Measurements from ENCODE around the gene FLT4. TPM values are rescaled to one million over a fixed set of nuclear protein-coding genes. Genes with fewer than 3 reads are reported as not detected.

The FLT4 gene
- polyA plus RNA-seq, 5 donors: 27.0 to 43.9 (median 33.7) TPM

DNA sequence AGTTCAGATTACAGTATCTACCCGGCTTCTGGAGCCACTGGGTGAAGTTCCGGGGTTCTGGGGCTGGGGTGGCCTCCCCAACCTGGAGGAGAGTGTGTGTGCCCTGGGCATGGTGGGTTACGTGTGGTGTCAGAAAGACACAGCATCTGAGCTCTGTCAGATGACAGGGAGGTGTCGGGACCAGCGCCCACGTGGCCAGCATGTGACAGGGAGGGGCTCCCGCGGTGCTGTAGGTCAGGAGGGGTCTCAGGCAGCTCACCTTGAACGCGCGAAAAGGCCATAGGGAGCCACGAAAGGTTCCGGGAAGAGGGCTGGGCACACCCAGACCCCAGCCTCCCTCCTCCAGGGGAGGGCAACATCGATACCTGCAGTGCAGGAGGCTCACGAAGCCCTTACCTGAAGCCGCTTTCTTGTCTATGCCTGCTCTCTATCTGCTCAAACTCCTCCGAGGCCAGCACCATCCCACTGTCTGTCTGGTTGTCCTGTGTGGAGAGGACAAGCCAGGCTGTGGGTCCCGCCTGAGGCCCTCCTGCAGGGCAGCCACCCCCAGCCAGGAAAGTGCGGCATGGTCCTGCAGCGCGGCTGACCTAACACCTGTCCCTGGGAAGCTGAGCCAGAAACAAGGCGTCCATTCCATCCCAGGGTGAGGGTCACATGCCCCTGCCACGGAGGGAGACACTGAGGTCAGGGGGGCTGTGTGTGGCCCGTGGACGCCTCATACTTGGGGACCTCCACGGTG, 40.7 kb downstream of the FLT4 start:
- no peak for DNase-seq

DNA sequence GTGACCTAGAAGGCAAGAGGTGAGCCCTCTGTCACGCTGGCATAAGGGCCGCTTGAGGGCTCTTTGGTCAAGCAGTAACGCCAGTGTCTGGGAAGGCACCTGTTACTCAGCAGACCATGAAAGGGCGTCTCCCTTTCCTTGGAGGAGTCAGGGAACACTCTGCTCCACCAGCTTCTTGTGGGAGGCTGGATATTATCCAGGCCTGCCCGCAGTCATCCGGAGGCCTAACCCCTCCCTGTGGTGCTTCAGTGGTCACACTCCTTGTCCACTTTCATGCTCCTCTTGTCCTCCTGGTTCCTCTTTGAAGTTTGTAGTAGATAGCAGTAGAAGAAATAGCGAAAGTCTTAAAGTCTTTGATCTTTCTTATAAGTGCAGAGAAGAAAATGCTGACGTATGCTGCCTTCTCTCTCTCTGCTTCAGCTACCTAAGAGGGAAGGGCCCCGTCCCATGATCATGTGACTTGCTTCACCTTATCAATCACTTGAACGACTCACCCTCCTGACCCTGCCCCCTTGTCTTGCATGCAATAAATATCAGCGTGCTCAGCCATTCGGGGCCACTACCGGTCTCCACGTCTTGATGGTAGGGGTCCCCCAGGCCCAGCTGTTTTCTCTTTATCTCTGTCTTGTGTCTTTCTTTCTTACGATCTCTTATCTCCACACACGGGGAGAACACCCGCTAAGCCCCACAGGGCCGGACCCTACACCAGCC, 41.4 kb downstream of the FLT4 start:
- DNase-seq: no peak

DNA sequence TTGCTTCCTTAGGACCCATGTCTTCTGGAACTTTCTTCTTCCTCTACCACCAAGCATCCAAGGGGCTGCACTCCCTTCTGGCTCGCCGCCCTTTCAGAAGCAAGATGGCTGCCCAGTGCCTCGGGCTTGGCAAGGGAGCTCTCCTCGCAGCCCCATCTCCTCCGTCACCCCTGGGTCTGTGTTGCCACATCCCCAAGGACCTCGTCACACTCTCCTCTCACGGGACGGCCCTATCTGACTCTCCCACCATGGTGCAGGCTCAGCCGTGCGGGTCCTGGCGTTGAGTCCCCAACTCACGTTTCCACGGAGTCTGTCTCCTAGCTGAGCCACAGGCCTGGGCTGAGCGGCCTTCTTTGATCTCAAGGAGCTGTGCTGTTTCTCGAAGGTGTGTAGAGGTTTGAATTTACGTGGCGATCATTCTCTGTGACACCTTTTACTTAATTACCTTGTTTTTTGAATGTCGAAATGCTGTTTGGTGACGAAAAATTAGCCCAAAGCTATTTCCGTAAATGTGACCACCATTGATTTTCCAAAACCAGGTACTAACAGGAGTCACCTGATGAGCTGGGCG, 43.1 kb downstream of the FLT4 start:
- no peak for DNase-seq

DNA sequence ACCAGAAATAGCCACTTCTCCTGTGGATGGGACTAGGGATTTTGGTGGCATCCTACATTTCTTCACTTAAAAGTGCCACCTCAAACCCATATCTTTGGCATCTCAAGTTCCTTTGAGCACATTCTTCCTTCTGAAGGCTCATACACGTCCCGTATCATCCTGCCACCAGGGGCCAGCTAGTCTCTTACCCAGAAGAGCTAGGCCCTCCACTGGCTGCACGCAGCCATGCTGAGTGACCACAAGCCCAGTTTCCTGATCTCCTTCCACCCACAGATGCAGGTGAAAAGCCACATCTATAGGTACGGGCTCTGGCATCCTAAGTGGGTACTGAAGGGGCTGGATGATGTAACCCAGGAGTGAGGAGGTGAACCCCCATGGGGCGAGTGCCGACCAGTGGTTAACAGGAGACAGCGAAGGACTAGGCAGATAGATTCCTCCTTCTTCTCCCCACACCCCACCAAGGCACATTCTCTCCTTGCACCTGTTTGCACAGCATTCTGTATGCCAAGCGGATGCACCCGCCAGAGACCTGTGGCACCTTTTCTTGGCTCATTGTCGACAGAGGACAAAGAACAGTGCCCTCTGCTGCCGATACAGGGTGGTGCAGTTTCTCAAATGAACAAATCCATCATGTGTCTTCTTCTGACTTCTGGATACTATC, 43.7 kb downstream of the FLT4 start:
- DNase-seq: no peak

DNA sequence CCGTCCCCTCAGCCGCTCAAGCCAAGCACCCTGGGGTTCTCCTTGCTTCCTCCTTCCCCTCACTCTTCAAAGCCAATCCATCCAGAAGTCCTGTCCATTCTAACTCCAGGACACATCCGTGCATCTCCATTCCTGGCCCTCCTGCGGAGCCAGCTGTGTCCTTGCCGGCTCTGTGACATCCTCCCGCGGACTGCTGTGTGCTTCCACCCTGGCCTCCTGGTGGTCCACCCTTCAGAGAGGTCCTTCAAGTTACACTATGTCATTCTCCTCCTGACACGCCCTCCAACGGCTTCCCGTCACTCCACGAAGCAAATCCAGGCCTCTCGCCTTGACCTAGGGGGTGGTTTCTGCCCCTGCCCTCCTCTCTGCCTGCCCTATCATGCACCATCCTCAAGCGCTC, 45.1 kb downstream of the FLT4 start:
- DNase-seq: no peak

DNA sequence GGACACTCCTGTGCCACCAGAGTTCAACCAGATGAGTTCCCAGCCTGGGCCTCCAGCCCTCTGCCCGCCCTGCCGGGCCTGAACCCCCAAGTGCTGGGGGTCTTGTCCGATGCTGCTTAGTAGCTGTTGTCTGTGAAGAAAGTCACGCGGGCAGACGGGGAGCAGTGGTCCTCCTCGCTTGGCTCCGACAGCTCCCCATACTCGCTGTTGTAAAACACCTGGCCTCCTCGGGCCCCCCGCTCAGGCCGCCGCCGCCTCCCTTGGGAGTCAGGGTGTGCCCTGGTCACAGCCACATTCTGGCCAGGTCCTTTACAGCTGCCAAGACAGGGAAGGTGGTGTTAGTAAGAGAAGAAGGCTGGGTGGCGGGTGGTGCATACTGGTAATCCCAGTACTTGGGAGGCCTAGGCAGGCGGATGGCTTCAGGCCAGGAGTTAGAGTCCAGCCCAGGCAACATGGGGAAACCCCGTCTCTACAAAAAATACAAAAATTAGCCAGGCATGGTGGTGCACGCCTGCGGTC, 46.3 kb downstream of the FLT4 start:
- no peak for DNase-seq

DNA sequence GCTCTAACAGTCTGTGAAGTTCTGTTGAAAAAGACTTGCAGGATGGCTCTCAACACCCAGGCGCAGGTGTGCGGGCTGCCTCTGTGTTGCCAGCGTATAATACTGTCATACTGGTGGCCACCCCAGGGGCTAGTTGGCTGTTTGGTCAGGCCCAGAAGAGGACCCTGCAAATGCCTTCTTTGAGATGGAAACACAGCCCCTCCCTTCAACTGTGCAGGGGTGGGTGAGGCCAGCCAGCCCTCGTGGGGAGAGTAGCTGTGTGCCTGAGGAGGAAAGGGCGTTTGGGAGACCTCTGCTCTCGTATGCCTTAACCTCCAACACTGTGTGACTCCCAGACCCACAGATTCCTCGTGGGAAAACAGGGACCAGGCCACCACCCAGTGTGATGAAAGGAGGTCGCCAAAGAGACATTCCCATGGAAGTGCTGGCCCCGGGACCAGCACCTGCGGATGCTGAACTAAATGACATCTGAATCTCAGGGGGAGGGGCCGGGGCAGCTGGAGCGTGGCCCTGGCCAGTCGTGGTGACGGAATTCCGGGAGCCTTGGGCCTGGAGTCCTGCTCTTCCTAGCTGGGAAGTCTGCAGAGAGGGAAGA, 46.8 kb downstream of the FLT4 start:
- no peak for DNase-seq

DNA sequence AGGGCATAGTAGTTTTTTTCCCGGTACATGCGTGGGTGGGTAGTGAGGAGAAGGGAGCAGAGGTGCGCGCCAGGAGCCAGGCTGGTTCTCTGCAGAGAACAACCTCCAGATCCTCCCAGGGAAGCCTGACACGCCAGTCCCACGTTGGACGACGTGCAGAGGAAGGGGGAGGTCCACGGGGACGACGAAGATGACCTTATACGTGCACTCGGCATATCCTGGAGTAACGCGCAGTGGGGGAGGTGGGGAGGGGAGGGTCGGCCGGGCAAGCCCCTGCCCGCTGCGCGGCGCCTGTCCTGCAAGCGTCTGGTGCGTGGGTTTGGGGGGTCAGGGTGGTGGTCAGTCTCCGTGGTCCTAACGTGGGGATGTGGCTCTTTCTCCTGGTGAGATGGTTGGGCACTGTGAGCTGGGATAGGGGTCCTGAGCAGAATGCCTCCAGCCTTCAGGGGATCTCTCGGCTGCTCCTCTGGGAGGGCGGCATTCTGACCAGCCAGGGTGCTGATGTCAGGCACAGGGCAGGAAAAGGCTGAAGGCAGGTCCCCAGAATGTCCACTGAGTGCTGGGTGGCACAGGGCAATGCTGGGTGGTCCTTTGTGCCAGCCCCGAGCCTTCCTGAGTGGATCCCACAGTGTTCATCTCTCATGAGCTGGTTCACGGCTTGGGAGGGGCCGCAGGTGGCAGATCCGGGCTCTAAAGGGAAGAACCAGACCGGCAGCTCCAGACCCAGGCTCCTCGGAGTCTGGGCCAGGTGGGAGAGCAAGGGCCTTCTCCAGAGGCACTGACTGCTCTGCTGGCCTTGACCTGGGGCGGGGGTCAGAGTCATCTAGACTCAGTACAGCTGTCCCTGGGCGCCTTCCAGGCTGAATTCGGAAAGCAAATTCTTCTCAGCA, 47.6 kb downstream of the FLT4 start:
- no peak for DNase-seq

DNA sequence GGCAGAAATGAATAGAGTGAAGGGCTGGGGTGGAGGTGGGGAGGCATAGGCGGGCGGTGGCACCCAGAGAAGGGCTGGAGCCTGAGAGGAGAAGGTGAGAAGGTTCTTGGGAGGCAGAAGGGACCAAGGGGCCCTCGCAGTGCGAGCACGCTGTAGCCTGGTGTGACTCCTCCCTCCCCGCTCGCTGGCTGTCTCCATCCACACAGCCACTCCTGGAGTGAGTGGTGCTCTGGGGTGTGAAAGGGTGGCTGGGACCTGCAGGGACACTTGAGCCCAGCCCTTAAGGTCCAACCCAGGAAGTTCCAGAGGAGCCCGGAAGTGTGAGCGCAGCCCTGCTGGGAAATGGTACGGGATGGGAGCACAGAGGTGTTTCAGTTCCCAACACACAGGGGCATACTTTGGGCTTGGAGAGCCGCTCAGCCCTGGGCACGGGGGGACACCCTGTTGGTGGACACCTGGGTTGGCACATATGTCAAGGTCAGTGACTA, 48.8 kb downstream of the FLT4 start:
- no peak for DNase-seq

DNA sequence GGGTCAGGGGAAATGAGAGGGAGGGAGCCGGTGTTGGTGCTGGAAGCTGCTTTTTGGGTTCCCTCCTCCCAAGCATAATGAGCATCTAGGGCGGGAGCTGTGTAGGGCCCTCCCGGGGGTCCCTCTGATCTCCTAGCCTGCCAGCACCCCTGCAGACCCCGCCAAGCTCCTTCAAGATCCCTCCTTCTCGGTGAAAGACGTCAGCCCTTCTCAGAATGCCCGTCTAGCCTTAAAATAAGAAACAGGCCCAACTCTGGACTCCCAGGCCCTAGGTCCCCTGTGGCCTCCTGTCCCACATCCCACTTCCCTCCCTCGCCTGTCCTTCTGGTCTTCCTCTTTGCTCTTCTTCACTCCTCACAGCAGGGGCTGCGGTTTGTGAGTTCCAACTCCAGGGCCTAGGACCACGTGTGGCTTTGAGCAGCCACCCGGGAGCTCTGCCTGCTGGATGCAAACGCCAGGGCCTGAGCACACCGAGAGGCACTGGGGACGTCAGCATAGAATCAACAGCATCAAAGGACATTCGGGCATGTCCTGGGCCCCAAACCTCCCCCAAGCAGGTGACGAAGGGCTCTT, 49.3 kb downstream of the FLT4 start:
- DNase-seq: no peak

DNA sequence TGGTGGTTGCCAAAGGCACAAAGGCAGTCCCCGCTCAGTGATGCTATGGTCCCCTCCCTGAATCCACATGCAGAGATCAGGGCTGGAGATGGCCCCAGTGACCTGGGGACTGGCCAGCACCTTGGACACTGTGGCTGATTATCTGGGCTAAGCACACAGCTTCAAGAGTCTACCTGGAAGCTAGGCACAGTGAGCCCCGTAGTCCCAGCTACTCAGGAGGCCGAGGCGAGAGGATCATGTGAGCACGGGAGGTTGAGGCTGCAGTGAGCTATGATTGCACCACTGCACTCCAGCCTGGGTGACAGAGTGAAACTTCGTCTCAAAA, 49.8 kb downstream of the FLT4 start:
- no peak for DNase-seq

DNA sequence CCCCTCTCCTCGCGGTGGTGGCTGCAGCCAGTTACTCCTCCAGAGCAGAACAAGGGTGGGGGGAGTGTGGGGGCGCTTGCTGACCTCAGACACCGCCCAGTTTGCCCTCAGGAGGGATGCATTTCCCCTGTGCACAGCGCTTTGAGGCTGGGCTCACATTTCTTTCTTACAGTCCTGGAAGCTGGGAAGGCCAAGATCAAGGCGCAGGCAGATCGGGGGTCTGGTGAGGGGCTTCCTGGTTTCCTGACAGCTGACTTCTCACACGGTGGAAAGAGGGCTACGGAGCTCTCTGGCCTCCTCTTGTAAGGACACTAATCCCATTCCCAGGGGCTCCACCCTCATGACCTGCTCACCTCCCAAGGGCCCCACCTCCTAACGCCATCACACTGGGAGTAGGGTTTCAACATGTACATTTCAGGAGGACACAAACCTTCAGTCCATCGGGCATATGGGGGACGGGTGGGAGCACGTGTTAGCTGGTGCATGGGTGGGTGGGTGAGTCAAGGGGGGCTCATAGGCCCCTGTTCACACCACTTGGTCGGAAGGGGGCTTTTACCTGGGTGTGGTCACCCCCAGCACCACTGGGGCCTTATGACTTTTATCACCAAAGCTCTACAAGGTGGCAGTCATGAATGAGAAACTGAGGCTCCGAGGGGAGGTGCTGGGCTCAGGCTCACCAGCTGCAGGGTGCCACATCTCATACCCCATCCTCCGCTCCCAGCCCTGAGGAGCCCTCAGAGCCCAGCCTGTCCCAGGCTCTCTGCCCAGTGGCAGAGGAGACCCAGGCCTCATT, 50.4 kb downstream of the FLT4 start:
- no peak for DNase-seq

DNA sequence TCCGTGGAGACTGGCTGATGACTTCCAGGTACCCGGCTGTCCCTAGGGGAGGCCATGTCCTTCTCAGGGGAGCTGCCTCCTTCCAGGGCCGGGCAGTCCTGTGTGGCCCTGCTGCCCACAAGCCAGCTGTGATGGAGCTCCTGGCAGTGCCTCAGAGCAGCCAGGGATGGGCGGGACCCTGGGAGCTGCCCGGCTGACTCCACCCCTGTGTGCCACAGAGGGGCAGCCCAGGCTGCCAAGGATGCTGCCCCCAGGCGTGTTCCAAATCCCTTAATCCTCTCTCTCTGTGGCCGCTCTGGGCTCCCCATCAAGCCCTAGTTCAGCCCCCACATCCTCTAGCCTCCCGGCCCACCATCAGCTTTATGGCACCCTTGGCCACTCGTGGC, 51.1 kb downstream of the FLT4 start:
- no peak for DNase-seq

DNA sequence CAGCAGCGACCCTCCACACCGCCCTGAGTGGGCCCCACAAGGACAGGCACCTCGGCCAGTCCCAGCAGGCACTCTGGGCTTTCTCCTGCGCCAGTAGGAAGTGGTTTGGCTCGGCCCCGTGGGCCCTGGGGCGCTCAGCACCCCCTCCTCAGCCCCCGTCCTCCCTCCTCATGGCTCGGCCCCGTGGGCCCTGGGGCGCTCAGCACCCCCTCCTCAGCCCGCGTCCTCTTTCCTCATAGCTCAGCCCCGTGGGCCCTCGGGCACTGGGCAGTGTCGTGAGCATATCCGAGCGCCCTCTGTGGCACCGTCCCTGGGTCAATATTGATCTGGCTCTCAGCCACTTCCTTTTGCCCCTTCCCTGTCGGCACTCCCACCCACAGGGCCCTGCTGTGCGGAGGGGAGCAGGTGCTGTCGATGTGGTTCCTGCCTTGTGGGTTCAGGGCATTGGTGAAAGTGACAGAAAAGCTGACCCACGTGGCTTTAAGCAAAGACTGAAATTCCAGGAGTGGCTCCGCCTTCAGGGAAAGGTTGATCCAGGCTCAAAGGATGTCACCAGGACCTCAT, 52.6 kb downstream of the FLT4 start:
- DNase-seq: no peak

DNA sequence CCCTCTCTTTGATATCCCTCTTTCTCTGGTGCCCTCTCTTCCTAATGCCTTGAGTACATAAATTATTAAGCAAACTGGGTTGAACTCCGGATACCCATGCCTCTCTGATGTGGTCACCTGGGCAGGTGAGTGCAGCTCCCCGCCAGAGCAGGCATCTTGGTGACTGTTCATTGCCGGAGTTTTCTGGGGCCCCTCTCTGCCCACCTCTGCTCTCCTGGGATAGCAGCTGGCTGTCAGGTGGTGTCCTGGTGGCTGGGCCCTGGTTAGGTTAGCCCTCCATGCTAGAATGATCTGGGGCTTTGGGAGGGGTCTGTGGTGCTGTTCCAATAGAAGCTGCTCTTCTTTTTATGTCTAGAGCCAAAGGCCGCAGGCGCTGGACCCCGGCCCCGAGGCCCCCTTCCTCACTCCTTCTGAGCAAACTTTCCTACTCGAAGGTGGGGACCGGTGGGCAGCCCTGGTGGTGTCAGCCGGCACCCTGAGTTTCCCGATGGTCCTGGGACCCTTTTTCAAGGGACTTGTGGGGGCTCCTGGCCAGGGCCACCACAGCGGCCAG, 53.2 kb downstream of the FLT4 start:
- no peak for DNase-seq

DNA sequence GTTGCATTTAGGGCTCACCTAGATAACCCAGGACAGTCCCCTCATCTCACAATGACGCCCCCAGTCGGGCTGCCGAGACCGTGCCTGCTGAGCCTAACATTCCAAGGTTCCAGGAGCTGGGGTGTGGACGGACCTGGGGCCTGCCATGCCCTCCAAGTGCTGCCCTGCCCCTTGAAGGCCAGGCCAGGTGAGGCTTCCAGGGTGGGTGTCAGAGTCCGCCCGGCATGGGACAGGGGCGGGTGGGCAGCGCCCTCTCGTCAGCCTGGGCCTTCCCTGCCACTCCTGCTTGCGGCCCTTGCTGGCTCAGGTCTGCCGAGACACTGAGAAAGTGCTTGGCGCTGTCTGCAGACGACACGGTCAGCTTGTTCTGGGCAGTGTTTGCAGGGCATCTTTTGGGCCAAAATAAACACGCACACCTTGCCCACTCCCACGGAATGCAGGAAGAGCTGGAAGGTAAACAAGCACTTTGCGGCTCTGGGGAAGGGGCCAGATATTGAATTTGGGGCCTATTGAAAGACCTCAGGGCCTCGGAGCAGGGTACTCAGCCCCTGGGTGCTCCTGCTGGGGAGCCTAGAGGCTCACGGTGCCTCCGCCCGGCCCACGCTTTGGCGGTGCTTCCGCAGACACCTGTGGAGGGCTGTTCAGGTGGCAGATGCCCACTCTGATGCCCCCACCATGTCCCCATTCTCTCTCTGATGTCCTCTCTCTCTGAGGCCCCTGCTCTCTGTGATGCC, 53.9 kb downstream of the FLT4 start:
- DNase-seq: no peak

DNA sequence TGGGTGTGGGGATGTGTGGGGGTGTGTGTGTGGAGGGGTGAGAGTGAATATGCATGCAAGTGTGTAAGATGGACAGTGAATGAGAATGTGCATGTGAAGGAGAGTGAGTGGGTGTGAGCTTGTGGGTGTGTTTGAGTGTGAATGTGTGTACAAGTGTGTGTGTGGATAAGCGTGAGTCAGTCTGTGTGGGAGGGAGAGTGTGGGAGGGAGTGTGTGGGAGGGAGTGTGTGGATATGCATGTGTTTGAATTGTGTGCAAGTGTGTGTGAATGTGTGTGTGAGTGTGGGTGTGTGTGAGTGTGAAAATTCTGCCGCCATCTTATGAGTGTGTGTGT, 54.4 kb downstream of the FLT4 start:
- DNase-seq: no peak

DNA sequence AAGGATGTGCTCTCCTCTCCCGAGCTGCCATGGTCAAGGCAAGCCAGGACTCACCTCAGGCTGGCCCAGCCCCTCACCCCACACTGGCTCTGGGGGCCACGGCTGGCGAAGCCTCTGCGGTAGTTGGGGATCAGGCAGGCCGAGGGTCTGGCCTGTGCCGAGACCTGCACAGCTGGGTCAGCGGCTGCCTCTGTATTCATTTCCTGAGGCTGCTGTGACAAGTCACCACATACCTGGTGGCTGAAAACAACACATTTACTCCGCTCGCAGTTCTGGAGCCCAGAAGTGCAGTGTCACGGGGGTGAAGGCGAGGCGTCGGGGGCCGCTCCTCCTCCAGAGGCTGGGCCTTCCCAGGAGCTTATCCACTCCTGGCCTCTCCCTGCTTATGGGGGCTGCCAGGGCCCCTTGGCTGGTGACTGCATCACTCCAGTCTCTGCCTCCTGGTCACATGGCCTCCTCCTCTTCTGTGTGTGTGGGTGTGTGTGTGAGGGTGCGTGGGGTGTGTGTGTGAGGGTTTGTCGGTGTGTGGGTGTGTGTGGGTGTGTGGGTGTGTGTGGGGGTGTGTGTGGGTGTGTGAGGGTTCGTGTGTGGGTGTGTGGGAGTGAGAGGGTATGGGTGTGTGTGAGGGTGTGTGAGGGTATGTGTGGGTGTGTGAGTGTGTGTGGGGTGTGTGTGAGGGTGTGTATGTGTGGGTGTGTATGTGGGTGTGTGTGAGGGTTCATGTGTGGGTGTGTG, 54.9 kb downstream of the FLT4 start:
- DNase-seq: no peak
